GM23338 (cell line): Measurements from ENCODE around the gene ASAP2. TPM values are rescaled to one million over a fixed set of nuclear protein-coding genes. Genes with fewer than 3 reads are reported as not detected.

Experiments used
- ATAC-seq: fragments of 200-7000 bp; cut with Tn5 transposase; 3 replicates; pipeline ENCODE4 v1.9.1; 2020
- DNase-seq: peaks from one replicate; pipeline ENCODE4 v3.0.0-alpha.2; 2015; ENCODE audit warnings: low spot score
- H2AFZ ChIP-seq: fragments of 200-600 bp; sonication (generic); 2 replicates; pipeline ENCODE4 v1.8.0; 2016; ENCODE audit warnings: antibody characterized with exemption, mild to moderate bottlenecking, moderate library complexity
- H3F3A ChIP-seq: fragments of 200-600 bp; sonication (generic); replicated peaks from 2 replicates; pipeline ENCODE4 v1.8.0; 2017; ENCODE audit warnings: antibody characterized with exemption, mixed run types, low read depth
- H3K27ac ChIP-seq: fragments of 200-600 bp; sonication (generic); 2 replicates; pipeline ENCODE4 v1.6.1; 2016; ENCODE audit warnings: low read depth
- H3K27me3 ChIP-seq: fragments of 200-600 bp; sonication (generic); 2 replicates; pipeline ENCODE4 v1.8.0; 2016; ENCODE audit warnings: mild to moderate bottlenecking, mixed run types, moderate library complexity; ENCODE audit not compliant: insufficient read depth
- H3K36me3 ChIP-seq: fragments of 200-600 bp; sonication (generic); 2 replicates; pipeline ENCODE4 v1.8.0; 2016; ENCODE audit warnings: mild to moderate bottlenecking; ENCODE audit not compliant: insufficient read depth
- H3K4me1 ChIP-seq: fragments of 200-600 bp; sonication (generic); 2 replicates; pipeline ENCODE4 v1.8.0; 2016; ENCODE audit warnings: mild to moderate bottlenecking, moderate library complexity; ENCODE audit not compliant: insufficient read depth
- H3K4me2 ChIP-seq: fragments of 200-600 bp; sonication (generic); 2 replicates; pipeline ENCODE4 v1.7.1; 2017; ENCODE audit warnings: mixed run types
- H3K4me3 ChIP-seq: fragments of 200-600 bp; sonication (generic); 2 replicates; pipeline ENCODE4 v1.6.1; 2016; ENCODE audit warnings: mixed run types
- H3K79me2 ChIP-seq: fragments of 200-600 bp; sonication (generic); replicated peaks from 2 replicates; pipeline ENCODE4 v1.8.0; 2017; ENCODE audit warnings: mild to moderate bottlenecking; ENCODE audit not compliant: insufficient read depth
- H3K9me2 ChIP-seq: fragments of 200-600 bp; sonication (generic); 2 replicates; pipeline ENCODE4 v1.8.0; 2017; ENCODE audit not compliant: insufficient read depth
- H4K20me1 ChIP-seq: fragments of 200-600 bp; sonication (generic); replicated peaks from 2 replicates; pipeline ENCODE4 v1.8.0; 2017; ENCODE audit warnings: mild to moderate bottlenecking; ENCODE audit not compliant: insufficient read depth
- H3K27ac Mint-ChIP-seq: 2 replicates; pipeline ENCODE4 v1.8.0; 2020; ENCODE audit warnings: inconsistent platforms, mild to moderate bottlenecking, moderate library complexity, mixed read lengths
- H3K27me3 Mint-ChIP-seq: 3 replicates; pipeline ENCODE4 v1.8.0; 2022; ENCODE audit warnings: low read depth, mild to moderate bottlenecking, moderate library complexity, mixed read lengths, inconsistent platforms; ENCODE audit not compliant: insufficient read depth, poor library complexity
- H3K36me3 Mint-ChIP-seq: 3 replicates; pipeline ENCODE4 v1.8.0; 2021; ENCODE audit warnings: low read depth, mild to moderate bottlenecking, inconsistent platforms, moderate library complexity, mixed read lengths
- H3K4me1 Mint-ChIP-seq: 3 replicates; pipeline ENCODE4 v1.8.0; 2020; ENCODE audit warnings: mild to moderate bottlenecking, inconsistent platforms, mixed read lengths
- H3K4me3 Mint-ChIP-seq: 3 replicates; pipeline ENCODE4 v1.8.0; 2021; ENCODE audit warnings: moderate library complexity, mild to moderate bottlenecking, inconsistent platforms, mixed read lengths
- H3K9me3 Mint-ChIP-seq: 3 replicates; pipeline ENCODE4 v1.8.0; 2020; ENCODE audit warnings: moderate library complexity, mild to moderate bottlenecking, inconsistent platforms, mixed read lengths
- CREB1 ChIP-seq: fragments of 250-450 bp; sonication (Bioruptor Pico); IDR thresholded peaks from 2 replicates; pipeline ENCODE4 v1.5.0; 2020; ENCODE audit warnings: low read depth, mild to moderate bottlenecking, moderate library complexity
- EZH2 ChIP-seq: fragments of 200-600 bp; sonication (generic); IDR thresholded peaks from one replicate; pipeline ENCODE4 v1.8.0; 2017; ENCODE audit warnings: antibody characterized with exemption, mild to moderate bottlenecking, low read depth; ENCODE audit not compliant: unreplicated experiment
- EZH2phosphoT487 ChIP-seq: fragments of 200-600 bp; sonication (generic); IDR thresholded peaks from one replicate; pipeline ENCODE4 v1.8.1; 2018; ENCODE audit warnings: antibody characterized with exemption; ENCODE audit not compliant: unreplicated experiment
- JUNB ChIP-seq: IDR thresholded peaks from one replicate; pipeline ENCODE4 v1.6.1; 2016; ENCODE audit warnings: antibody characterized with exemption; ENCODE audit not compliant: unreplicated experiment
- NANOG ChIP-seq: IDR thresholded peaks from 2 replicates; pipeline ENCODE4 v1.6.1; 2016; ENCODE audit warnings: antibody characterized with exemption, borderline replicate concordance
- POLR2AphosphoS5 ChIP-seq: IDR thresholded peaks from 2 replicates; pipeline ENCODE4 v1.6.1; 2016; ENCODE audit warnings: antibody characterized with exemption, low read depth
- STAT1 ChIP-seq: IDR thresholded peaks from one replicate; pipeline ENCODE4 v1.6.1; 2016; ENCODE audit warnings: antibody characterized with exemption; ENCODE audit not compliant: unreplicated experiment
- ZNF114 ChIP-seq: fragments of 250-450 bp; sonication (Bioruptor Pico); IDR thresholded peaks from 2 replicates; pipeline ENCODE4 v1.5.0; 2020; ENCODE audit warnings: mild to moderate bottlenecking, moderate library complexity
- ZNF331 ChIP-seq: fragments of 250-450 bp; sonication (Bioruptor Pico); IDR thresholded peaks from 2 replicates; pipeline ENCODE4 v1.5.0; 2020; ENCODE audit warnings: low read depth, mild to moderate bottlenecking, moderate library complexity
- polyA plus RNA-seq: library from polyadenylated mRNA; unstranded; fragments of >200 nt; fragmentation: Nextera tagmentation; extraction: Ambion mirVana; gene quantifications from 2 replicates; pipeline ENCODE4 v1.2.1, GENCODE V29; 2016
- total RNA-seq: library from RNA; depleted of rRNA; stranded (reverse); fragments of >200 nt; shearing (Covaris generic); gene quantifications from 2 replicates; pipeline ENCODE4 v1.2.3, GENCODE V29; 2014
- TF ChIP-seq, protein P1 (sequence below): IDR thresholded peaks from one replicate; pipeline ENCODE4 v1.6.1; 2018; ENCODE audit warnings: antibody characterized with exemption; ENCODE audit not compliant: unreplicated experiment
- TF ChIP-seq, protein P2 (sequence below), 2 experiments: fragments of 200-600 bp in 1 of 2; sonication (generic) in 1 of 2; conservative IDR thresholded peaks; 2 replicates each; pipeline versions ENCODE4 v1.5.1 to v1.6.1; 2016 to 2017; ENCODE audit warnings: antibody characterized with exemption in 2 of 2, low read depth in 2 of 2, mild to moderate bottlenecking in 2 of 2, moderate library complexity in 1 of 2
- TF ChIP-seq, protein P3 (sequence below): fragments of 250-450 bp; sonication (Bioruptor Pico); IDR thresholded peaks from 2 replicates; pipeline ENCODE4 v1.5.0; 2020; ENCODE audit warnings: mild to moderate bottlenecking, moderate library complexity
- TF ChIP-seq, protein P4 (sequence below): IDR thresholded peaks from 2 replicates; pipeline ENCODE4 v1.6.1; 2016; ENCODE audit warnings: antibody characterized with exemption

Gene ASAP2
- total and polyA plus RNA-seq, 2 experiments from 2014 or later: 2.6 to 15.6 TPM

DNA sequence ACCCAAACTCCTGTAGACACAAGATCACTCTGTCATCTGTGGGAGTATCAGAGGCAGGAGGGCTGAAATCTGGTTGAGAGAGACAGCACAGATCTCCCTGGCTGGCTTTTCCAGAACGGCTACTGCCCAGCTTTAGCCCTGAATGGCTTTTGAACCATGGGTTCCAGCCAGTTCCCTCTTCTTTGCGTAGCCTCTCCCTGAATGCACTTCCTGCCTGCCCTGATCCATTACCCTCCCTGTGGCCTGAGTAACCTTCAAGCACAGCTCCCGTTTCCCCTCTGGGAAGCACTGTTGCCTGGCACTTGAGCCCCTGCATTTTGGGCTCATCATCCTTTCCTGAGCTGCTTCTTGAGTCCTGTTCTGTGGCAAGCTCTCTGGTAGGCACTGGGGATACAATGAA, 68.8 kb downstream of the ASAP2 start:
- Mint-ChIP-seq H3K27ac (peak overlapping the region; percentile 69), H3K4me1 (peaks cover 38% of the 10 kb centered on the region), H3K4me3 (no peak overlapping the region), H3K27me3 (peaks cover 7% of the 10 kb centered on the region), H3K36me3 (peaks cover 3% of the 10 kb centered on the region; the same call in 2 of the 3 replicates), H3K9me3 (no peaks in the 10 kb centered on the region)
- H3K9me2 ChIP-seq: no peaks in the 10 kb centered on the region
- DNase-seq (no peak), ATAC-seq (peak; percentile 70)
- peak overlapping the region; percentile 63; the same call in 1 of the 2 replicates for H3K27ac ChIP-seq
- no peak overlapping the region for H3K4me2 ChIP-seq
- no peak overlapping the region for H3K4me3 ChIP-seq
- 0 out of 2 replicates have a peak, but pooled peaks cover 3% of the 10 kb centered on the region for H3F3A ChIP-seq
- no peak overlapping the region for H2AFZ ChIP-seq
- no peaks in the 10 kb centered on the region for H3K27me3 ChIP-seq
- peaks cover 24% of the 10 kb centered on the region for H3K4me1 ChIP-seq
- H4K20me1 ChIP-seq: peaks cover 6% of the 10 kb centered on the region
- H3K36me3 ChIP-seq: no peaks in the 10 kb centered on the region
- TF ChIP-seq STAT1 (no peak), ZNF114 (CRISPR knock-in tag) (no peak), NANOG (no peak), EZH2 (no peak), CREB1 (CRISPR knock-in tag) (no peak), EZH2phosphoT487 (no peak), JUNB (no peak), POLR2AphosphoS5 (no peak), ZNF331 (CRISPR knock-in tag) (no peak)
- TF ChIP-seq, protein P1, sequence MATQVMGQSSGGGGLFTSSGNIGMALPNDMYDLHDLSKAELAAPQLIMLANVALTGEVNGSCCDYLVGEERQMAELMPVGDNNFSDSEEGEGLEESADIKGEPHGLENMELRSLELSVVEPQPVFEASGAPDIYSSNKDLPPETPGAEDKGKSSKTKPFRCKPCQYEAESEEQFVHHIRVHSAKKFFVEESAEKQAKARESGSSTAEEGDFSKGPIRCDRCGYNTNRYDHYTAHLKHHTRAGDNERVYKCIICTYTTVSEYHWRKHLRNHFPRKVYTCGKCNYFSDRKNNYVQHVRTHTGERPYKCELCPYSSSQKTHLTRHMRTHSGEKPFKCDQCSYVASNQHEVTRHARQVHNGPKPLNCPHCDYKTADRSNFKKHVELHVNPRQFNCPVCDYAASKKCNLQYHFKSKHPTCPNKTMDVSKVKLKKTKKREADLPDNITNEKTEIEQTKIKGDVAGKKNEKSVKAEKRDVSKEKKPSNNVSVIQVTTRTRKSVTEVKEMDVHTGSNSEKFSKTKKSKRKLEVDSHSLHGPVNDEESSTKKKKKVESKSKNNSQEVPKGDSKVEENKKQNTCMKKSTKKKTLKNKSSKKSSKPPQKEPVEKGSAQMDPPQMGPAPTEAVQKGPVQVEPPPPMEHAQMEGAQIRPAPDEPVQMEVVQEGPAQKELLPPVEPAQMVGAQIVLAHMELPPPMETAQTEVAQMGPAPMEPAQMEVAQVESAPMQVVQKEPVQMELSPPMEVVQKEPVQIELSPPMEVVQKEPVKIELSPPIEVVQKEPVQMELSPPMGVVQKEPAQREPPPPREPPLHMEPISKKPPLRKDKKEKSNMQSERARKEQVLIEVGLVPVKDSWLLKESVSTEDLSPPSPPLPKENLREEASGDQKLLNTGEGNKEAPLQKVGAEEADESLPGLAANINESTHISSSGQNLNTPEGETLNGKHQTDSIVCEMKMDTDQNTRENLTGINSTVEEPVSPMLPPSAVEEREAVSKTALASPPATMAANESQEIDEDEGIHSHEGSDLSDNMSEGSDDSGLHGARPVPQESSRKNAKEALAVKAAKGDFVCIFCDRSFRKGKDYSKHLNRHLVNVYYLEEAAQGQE: no peak
- TF ChIP-seq, protein P2, sequence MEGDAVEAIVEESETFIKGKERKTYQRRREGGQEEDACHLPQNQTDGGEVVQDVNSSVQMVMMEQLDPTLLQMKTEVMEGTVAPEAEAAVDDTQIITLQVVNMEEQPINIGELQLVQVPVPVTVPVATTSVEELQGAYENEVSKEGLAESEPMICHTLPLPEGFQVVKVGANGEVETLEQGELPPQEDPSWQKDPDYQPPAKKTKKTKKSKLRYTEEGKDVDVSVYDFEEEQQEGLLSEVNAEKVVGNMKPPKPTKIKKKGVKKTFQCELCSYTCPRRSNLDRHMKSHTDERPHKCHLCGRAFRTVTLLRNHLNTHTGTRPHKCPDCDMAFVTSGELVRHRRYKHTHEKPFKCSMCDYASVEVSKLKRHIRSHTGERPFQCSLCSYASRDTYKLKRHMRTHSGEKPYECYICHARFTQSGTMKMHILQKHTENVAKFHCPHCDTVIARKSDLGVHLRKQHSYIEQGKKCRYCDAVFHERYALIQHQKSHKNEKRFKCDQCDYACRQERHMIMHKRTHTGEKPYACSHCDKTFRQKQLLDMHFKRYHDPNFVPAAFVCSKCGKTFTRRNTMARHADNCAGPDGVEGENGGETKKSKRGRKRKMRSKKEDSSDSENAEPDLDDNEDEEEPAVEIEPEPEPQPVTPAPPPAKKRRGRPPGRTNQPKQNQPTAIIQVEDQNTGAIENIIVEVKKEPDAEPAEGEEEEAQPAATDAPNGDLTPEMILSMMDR (conservative IDR thresholded peaks at IDR 0.05; ENCODE audit: low read depth in 2 of 2): no peak
- TF ChIP-seq, protein P3, sequence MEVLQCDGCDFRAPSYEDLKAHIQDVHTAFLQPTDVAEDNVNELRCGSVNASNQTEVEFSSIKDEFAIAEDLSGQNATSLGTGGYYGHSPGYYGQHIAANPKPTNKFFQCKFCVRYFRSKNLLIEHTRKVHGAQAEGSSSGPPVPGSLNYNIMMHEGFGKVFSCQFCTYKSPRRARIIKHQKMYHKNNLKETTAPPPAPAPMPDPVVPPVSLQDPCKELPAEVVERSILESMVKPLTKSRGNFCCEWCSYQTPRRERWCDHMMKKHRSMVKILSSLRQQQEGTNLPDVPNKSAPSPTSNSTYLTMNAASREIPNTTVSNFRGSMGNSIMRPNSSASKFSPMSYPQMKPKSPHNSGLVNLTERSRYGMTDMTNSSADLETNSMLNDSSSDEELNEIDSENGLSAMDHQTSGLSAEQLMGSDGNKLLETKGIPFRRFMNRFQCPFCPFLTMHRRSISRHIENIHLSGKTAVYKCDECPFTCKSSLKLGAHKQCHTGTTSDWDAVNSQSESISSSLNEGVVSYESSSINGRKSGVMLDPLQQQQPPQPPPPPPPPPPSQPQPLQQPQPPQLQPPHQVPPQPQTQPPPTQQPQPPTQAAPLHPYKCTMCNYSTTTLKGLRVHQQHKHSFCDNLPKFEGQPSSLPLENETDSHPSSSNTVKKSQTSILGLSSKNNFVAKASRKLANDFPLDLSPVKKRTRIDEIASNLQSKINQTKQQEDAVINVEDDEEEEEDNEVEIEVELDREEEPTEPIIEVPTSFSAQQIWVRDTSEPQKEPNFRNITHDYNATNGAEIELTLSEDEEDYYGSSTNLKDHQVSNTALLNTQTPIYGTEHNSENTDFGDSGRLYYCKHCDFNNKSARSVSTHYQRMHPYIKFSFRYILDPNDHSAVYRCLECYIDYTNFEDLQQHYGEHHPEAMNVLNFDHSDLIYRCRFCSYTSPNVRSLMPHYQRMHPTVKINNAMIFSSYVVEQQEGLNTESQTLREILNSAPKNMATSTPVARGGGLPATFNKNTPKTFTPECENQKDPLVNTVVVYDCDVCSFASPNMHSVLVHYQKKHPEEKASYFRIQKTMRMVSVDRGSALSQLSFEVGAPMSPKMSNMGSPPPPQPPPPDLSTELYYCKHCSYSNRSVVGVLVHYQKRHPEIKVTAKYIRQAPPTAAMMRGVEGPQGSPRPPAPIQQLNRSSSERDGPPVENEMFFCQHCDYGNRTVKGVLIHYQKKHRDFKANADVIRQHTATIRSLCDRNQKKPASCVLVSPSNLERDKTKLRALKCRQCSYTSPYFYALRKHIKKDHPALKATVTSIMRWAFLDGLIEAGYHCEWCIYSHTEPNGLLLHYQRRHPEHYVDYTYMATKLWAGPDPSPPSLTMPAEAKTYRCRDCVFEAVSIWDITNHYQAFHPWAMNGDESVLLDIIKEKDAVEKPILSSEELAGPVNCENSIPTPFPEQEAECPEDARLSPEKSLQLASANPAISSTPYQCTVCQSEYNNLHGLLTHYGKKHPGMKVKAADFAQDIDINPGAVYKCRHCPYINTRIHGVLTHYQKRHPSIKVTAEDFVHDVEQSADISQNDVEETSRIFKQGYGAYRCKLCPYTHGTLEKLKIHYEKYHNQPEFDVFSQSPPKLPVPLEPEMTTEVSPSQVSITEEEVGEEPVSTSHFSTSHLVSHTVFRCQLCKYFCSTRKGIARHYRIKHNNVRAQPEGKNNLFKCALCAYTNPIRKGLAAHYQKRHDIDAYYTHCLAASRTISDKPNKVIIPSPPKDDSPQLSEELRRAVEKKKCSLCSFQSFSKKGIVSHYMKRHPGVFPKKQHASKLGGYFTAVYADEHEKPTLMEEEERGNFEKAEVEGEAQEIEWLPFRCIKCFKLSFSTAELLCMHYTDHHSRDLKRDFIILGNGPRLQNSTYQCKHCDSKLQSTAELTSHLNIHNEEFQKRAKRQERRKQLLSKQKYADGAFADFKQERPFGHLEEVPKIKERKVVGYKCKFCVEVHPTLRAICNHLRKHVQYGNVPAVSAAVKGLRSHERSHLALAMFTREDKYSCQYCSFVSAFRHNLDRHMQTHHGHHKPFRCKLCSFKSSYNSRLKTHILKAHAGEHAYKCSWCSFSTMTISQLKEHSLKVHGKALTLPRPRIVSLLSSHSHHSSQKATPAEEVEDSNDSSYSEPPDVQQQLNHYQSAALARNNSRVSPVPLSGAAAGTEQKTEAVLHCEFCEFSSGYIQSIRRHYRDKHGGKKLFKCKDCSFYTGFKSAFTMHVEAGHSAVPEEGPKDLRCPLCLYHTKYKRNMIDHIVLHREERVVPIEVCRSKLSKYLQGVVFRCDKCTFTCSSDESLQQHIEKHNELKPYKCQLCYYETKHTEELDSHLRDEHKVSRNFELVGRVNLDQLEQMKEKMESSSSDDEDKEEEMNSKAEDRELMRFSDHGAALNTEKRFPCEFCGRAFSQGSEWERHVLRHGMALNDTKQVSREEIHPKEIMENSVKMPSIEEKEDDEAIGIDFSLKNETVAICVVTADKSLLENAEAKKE (CRISPR knock-in tag): no peak
- TF ChIP-seq, protein P4, sequence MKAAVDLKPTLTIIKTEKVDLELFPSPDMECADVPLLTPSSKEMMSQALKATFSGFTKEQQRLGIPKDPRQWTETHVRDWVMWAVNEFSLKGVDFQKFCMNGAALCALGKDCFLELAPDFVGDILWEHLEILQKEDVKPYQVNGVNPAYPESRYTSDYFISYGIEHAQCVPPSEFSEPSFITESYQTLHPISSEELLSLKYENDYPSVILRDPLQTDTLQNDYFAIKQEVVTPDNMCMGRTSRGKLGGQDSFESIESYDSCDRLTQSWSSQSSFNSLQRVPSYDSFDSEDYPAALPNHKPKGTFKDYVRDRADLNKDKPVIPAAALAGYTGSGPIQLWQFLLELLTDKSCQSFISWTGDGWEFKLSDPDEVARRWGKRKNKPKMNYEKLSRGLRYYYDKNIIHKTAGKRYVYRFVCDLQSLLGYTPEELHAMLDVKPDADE: no peak
- H3K79me2 ChIP-seq: peaks cover 52% of the 10 kb centered on the region
